Ureter (tissue), 1 donor: ENCODE data around the gene HFE. TPM values are rescaled to one million over a fixed set of nuclear protein-coding genes. Genes with fewer than 3 reads are reported as not detected.
A peak's percentile ranks its signal among the peaks of the same experiment; 100 is the strongest.
"Not testable (repeated sequence)": the region's sequence is repeated elsewhere in the genome, so short reads cannot be mapped to it uniquely, and the experiment has no call there.

ENCODE experiments used
- DNase-seq: peaks from one replicate; pipeline ENCODE4 v3.0.0-alpha.2; 2020; ENCODE audit warnings: low spot score
- total RNA-seq: library from RNA; stranded (reverse); gene quantifications from one replicate; pipeline ENCODE4 v1.2.4, GENCODE V29; 2023
- donor health status: DM: yes; HTN: yes; CAD: no.

HFE gene
- total RNA-seq, 1 donor from 2014 or later = 14.8 TPM

GRCh38 chr6:26059941-26060340 lies 27.3 kb upstream of the HFE start:
- no peak for DNase-seq

GRCh38 chr6:26064619-26065257 lies 22.5 kb upstream of the HFE start:
- no peak for DNase-seq

- DNase-seq = peak; percentile 74
Observed at GRCh38 chr6:26065952-26066380, 21.3 kb upstream of the HFE start.

GRCh38 chr6:26067367-26067766 lies 19.9 kb upstream of the HFE start:
- DNase-seq = no peak

- DNase-seq = no peak
Observed at GRCh38 chr6:26068036-26068435, 19.2 kb upstream of the HFE start.

- no peak for DNase-seq
Observed at GRCh38 chr6:26071135-26071534, 16.1 kb upstream of the HFE start.

GRCh38 chr6:26075063-26075717 lies 12.0 kb upstream of the HFE start:
- DNase-seq = no peak

GRCh38 chr6:26078066-26078465 lies 9.2 kb upstream of the HFE start:
- DNase-seq = not testable (repeated sequence)

- not testable (repeated sequence) for DNase-seq
Observed at GRCh38 chr6:26081096-26081495, 6.1 kb upstream of the HFE start.

GRCh38 chr6:26086211-26086610 lies 1.0 kb upstream of the HFE start:
- no peak for DNase-seq

- DNase-seq = no peak
Observed at GRCh38 chr6:26088344-26088743, 1.1 kb downstream of the HFE start.

- no peak for DNase-seq
Observed at GRCh38 chr6:26089272-26089671, 2.0 kb downstream of the HFE start.

- no peak for DNase-seq
Observed at GRCh38 chr6:26092443-26092842, 5.2 kb downstream of the HFE start.

GRCh38 chr6:26094036-26094435 lies 6.8 kb downstream of the HFE start:
- DNase-seq = no peak

- DNase-seq = peak; percentile 71
Observed at GRCh38 chr6:26097268-26097875, 10.1 kb downstream of the HFE start.

- no peak for DNase-seq
Observed at GRCh38 chr6:26103141-26103769, 16.0 kb downstream of the HFE start.

GRCh38 chr6:26103770-26104456 lies 16.7 kb downstream of the HFE start:
- peak; percentile 93 for DNase-seq

GRCh38 chr6:26104457-26105108 lies 17.4 kb downstream of the HFE start:
- DNase-seq = no peak

GRCh38 chr6:26105109-26105730 lies 18.0 kb downstream of the HFE start:
- DNase-seq = no peak

GRCh38 chr6:26105842-26106241 lies 18.6 kb downstream of the HFE start:
- no peak for DNase-seq

GRCh38 chr6:26107935-26108334 lies 20.7 kb downstream of the HFE start:
- no peak for DNase-seq
